Measurements from ENCODE around the gene SEC14L5. TPM values are rescaled to one million over a fixed set of nuclear protein-coding genes. Genes with fewer than 3 reads are reported as not detected.

Gene SEC14L5
- total and polyA plus RNA-seq, 9 donors, result 0.11 to 1.5 (median 0.38) TPM

DNA sequence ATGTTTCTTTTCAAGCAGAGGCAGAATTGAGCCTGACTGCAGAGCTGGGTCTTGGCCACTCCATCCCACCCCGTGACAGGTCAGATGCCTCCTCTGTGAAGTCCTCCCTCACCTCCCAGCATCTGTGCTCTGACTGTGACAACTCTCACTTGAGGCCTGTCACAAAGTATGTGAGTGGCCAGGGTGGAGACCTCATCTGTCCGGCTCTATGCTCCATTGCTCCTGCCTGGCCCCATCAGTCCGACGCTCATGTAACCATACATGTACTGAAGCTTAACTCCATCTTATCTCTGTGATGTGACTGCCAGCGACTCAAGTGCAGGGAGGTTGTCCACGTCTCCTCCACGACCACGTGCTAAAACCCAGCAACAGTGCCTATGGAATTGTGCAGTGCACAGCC lies 24.7 kb upstream of the SEC14L5 start:
- H3K4me3 ChIP-seq, result no peak overlapping the region
- intact Hi-C loops (cut with DNase I), result loop anchor here in 1 of 4 donors (10.0 kb wide), 1 partner anchor 79 kb away; no protein-coding TSS in a partner anchor
- H3K9me3 ChIP-seq, result no peaks in the 10 kb centered on the region
- no peak overlapping the region for H3K27ac ChIP-seq
- TF ChIP-seq EP300 (IDR thresholded peaks at IDR 0.05), result no peak
- TF ChIP-seq, protein P1, sequence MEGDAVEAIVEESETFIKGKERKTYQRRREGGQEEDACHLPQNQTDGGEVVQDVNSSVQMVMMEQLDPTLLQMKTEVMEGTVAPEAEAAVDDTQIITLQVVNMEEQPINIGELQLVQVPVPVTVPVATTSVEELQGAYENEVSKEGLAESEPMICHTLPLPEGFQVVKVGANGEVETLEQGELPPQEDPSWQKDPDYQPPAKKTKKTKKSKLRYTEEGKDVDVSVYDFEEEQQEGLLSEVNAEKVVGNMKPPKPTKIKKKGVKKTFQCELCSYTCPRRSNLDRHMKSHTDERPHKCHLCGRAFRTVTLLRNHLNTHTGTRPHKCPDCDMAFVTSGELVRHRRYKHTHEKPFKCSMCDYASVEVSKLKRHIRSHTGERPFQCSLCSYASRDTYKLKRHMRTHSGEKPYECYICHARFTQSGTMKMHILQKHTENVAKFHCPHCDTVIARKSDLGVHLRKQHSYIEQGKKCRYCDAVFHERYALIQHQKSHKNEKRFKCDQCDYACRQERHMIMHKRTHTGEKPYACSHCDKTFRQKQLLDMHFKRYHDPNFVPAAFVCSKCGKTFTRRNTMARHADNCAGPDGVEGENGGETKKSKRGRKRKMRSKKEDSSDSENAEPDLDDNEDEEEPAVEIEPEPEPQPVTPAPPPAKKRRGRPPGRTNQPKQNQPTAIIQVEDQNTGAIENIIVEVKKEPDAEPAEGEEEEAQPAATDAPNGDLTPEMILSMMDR (IDR thresholded peaks at IDR 0.05), result no peak
- TF ChIP-seq POLR2A (IDR thresholded peaks at IDR 0.05), result no peak
- H3K27me3 ChIP-seq, result no peaks in the 10 kb centered on the region
- no peak for DNase-seq
- H3K36me3 ChIP-seq, result no peaks in the 10 kb centered on the region
- 54 to 70% (median 59%) methylated on average over 8 of the region's 8 CpGs for WGBS, 3 donors
- H3K4me1 ChIP-seq (ENCODE audit: insufficient read depth), result no peaks in the 10 kb centered on the region

DNA sequence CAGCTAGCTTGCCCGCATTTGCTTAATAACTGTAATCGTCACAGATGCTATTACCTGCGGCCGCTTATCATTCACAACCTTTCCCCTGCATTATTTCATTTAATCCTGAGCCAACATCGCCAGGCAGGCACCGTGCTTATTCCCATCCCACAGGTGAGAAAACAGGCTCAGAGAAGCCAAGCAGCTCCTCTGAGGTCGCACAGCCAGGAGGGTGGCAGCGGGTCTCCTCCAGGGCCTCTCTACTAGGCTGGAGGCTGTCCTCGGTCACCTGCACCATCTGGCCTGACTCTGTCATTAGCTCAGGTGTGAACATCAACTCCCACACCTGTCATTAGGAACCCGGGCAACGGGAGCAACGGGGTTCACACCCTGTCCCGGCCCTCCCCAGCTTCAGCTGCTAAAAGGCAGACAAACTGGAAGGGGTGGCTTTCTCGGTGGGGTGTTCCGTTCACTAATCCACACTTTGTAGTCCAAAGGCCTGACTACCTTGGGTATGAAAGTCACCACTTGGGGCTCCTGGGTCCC lies 24.2 kb upstream of the SEC14L5 start:
- Histone ChIP-seq H3K27ac (no peak overlapping the region), H3K4me3 (no peak overlapping the region), H3K9me3 (no peaks in the 10 kb centered on the region), H3K27me3 (no peaks in the 10 kb centered on the region), H3K4me1 (ENCODE audit: insufficient read depth) (no peaks in the 10 kb centered on the region), H3K36me3 (no peaks in the 10 kb centered on the region)
- intact Hi-C loops (cut with DNase I), result loop anchor here in 1 of 4 donors (10.0 kb wide), 1 partner anchor 79 kb away; no protein-coding TSS in a partner anchor
- no peak for DNase-seq
- WGBS, 3 donors, result 85 to 88% (median 87%) methylated on average over 15 of the region's 15 CpGs
- TF ChIP-seq EP300 (IDR thresholded peaks at IDR 0.05) (no peak), POLR2A (IDR thresholded peaks at IDR 0.05) (no peak)
- TF ChIP-seq, protein P1 (IDR thresholded peaks at IDR 0.05), result no peak

DNA sequence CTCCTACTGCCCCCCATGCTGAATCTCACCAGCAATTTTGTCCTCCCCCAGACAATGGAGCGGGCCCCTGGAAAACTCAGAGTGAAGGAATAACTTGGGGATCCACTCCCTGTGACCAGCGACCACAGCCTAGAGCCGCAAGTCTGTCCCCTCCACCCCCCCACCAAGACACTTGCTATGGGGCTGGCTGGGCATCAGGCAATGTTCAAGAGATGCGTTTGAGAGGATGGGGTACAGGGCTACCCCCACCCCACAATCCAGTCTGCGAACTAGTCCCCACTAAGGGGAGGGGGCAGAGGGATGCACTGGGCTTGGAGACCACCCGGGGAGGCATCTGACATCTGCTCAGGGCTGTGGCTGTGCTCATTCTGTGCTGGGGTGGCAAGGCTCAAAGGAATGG lies 23.5 kb upstream of the SEC14L5 start:
- Histone ChIP-seq H3K27me3 (no peaks in the 10 kb centered on the region), H3K4me1 (ENCODE audit: insufficient read depth) (no peaks in the 10 kb centered on the region), H3K4me3 (no peak overlapping the region), H3K9me3 (no peaks in the 10 kb centered on the region), H3K27ac (no peak overlapping the region), H3K36me3 (no peaks in the 10 kb centered on the region)
- 80 to 95% (median 91%) methylated on average over 6 of the region's 6 CpGs for WGBS, 3 donors
- no peak for DNase-seq
- intact Hi-C loops (cut with DNase I), result loop anchor here in 1 of 4 donors (10.0 kb wide), 1 partner anchor 80 kb away; no protein-coding TSS in a partner anchor
- TF ChIP-seq EP300 (IDR thresholded peaks at IDR 0.05), result no peak
- TF ChIP-seq, protein P1 (IDR thresholded peaks at IDR 0.05), result no peak
- TF ChIP-seq POLR2A (IDR thresholded peaks at IDR 0.05), result no peak

DNA sequence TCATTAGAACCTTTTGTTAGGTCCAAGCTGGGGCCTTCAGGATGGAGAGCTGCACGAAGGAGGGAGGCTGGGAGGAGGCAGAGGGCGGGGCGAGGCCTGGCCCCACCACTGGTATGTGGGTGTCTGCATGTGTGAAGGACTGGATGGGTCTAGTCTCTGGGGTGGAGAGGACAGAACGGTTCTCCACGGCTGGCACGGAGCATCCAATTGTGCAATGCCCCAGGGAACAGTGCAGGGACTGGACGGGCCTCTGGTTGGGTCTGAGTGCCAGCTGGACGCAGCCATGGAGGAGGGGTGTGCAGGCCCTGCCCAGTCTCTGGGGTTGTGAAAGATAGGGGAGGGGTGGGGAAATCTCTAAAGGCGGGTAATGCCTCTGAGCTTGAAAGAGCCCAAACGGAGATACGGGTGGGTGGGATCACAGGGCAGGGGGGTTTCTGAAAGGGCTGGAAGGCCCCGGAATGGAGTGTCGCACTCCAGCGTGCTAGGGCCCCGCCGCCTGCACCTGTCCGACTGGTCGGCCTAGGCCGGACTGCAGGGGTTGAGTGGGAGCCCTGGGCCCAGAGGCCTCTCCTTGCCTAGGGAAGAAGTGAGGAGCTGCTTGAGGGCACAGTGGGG lies 22.8 kb upstream of the SEC14L5 start:
- Histone ChIP-seq H3K4me3 (peak overlapping the region; percentile 47), H3K9me3 (no peaks in the 10 kb centered on the region), H3K27me3 (no peaks in the 10 kb centered on the region), H3K4me1 (ENCODE audit: insufficient read depth) (no peaks in the 10 kb centered on the region), H3K36me3 (no peaks in the 10 kb centered on the region), H3K27ac (no peak overlapping the region)
- TF ChIP-seq POLR2A (IDR thresholded peaks at IDR 0.05), result no peak
- TF ChIP-seq EP300 (IDR thresholded peaks at IDR 0.05), result no peak
- TF ChIP-seq, protein P1 (IDR thresholded peaks at IDR 0.05), result no peak
- 63 to 70% (median 69%) methylated on average over 19 of the region's 19 CpGs for WGBS, 3 donors
- intact Hi-C loops (cut with DNase I), result loop anchor here in 1 of 4 donors (10.0 kb wide), 1 partner anchor 81 kb away; no protein-coding TSS in a partner anchor
- DNase-seq, result peak; percentile 55 to 87 (median 75)

All from ovary (tissue), 9 donors.